Loucy (cell line): ENCODE measurements around the gene LIN9.

Experiments
- H2AFZ ChIP-seq: fragments of 200-600 bp; sonication (generic); 2 replicates; pipeline ENCODE4 v1.6.0; 2016; ENCODE audit warnings: antibody characterized with exemption, mild to moderate bottlenecking, low read length, moderate library complexity
- H3F3A ChIP-seq: fragments of 200-600 bp; 2 replicates; pipeline ENCODE4 v1.6.0; 2016; ENCODE audit warnings: antibody characterized with exemption, low read depth, mild to moderate bottlenecking
- H3K27me3 ChIP-seq: fragments of 200-600 bp; sonication (generic); 2 replicates; pipeline ENCODE4 v1.6.1; 2014; ENCODE audit warnings: low read length, mild to moderate bottlenecking; ENCODE audit not compliant: insufficient read depth, poor library complexity, severe bottlenecking
- H3K36me3 ChIP-seq: fragments of 200-600 bp; sonication (generic); 2 replicates; pipeline ENCODE4 v1.6.1; 2016; ENCODE audit warnings: low read length; ENCODE audit not compliant: insufficient read depth
- H3K4me1 ChIP-seq: fragments of 200-600 bp; sonication (generic); 2 replicates; pipeline ENCODE4 v1.5.1; 2014; ENCODE audit warnings: low read length, mild to moderate bottlenecking; ENCODE audit not compliant: insufficient read depth, poor library complexity, severe bottlenecking
- H3K4me2 ChIP-seq: fragments of 200-600 bp; sonication (generic); 2 replicates; pipeline ENCODE4 v1.6.0; 2014; ENCODE audit warnings: antibody characterized with exemption, low read length, low read depth, mild to moderate bottlenecking; ENCODE audit not compliant: poor library complexity, severe bottlenecking
- H3K4me3 ChIP-seq: fragments of 200-600 bp; sonication (generic); 2 replicates; pipeline ENCODE4 v1.5.1; 2014; ENCODE audit warnings: low read length, mild to moderate bottlenecking, mixed read lengths; ENCODE audit not compliant: poor library complexity, severe bottlenecking
- H3K79me2 ChIP-seq: fragments of 200-600 bp; sonication (generic); 2 replicates; pipeline ENCODE4 v1.6.1; 2014; ENCODE audit warnings: low read length; ENCODE audit not compliant: insufficient read depth
- H3K9ac ChIP-seq: fragments of 200-600 bp; sonication (generic); 2 replicates; pipeline ENCODE4 v1.6.0; 2014; ENCODE audit warnings: mild to moderate bottlenecking, low read depth, low read length, moderate library complexity; ENCODE audit not compliant: poor library complexity, severe bottlenecking
- H3K9me2 ChIP-seq: fragments of 200-600 bp; sonication (generic); replicated peaks from 2 replicates; pipeline ENCODE4 v1.6.1; 2016; ENCODE audit warnings: low read depth, low read length, mixed read lengths
- H3K9me3 ChIP-seq: fragments of 200-600 bp; sonication (generic); 2 replicates; pipeline ENCODE4 v1.6.1; 2014; ENCODE audit warnings: mild to moderate bottlenecking, antibody characterized with exemption, low read length, low read depth; ENCODE audit not compliant: insufficient read depth
- H4K20me1 ChIP-seq: fragments of 200-600 bp; sonication (generic); 2 replicates; pipeline ENCODE4 v1.6.0; 2014; ENCODE audit warnings: antibody characterized with exemption, low read length, mild to moderate bottlenecking; ENCODE audit not compliant: insufficient read depth, poor library complexity, severe bottlenecking
- EZH2phosphoT487 ChIP-seq: fragments of 200-600 bp; IDR thresholded peaks from 2 replicates; pipeline ENCODE4 v1.6.1; 2018; ENCODE audit warnings: antibody characterized with exemption, mild to moderate bottlenecking, moderate library complexity, borderline replicate concordance
- TF ChIP-seq, protein P1 (sequence below): fragments of 200-600 bp; sonication (generic); conservative IDR thresholded peaks from 2 replicates; pipeline ENCODE4 v1.5.1; 2014; ENCODE audit warnings: mild to moderate bottlenecking, antibody characterized with exemption, low read length

The LIN9 gene

GRCh38 chr1:226324479-226324878 lies 15.5 kb upstream of the LIN9 start:
- H3K27me3 ChIP-seq, result no peaks in the 10 kb centered on the region
- H2AFZ ChIP-seq, result no peak overlapping the region
- H3K9ac ChIP-seq, result no peak overlapping the region
- no peaks in the 10 kb centered on the region for H3K9me2 ChIP-seq
- no peaks in the 10 kb centered on the region for H4K20me1 ChIP-seq
- H3K36me3 ChIP-seq, result no peaks in the 10 kb centered on the region
- peaks cover 8% of the 10 kb centered on the region for H3K4me1 ChIP-seq
- TF ChIP-seq, protein P1, sequence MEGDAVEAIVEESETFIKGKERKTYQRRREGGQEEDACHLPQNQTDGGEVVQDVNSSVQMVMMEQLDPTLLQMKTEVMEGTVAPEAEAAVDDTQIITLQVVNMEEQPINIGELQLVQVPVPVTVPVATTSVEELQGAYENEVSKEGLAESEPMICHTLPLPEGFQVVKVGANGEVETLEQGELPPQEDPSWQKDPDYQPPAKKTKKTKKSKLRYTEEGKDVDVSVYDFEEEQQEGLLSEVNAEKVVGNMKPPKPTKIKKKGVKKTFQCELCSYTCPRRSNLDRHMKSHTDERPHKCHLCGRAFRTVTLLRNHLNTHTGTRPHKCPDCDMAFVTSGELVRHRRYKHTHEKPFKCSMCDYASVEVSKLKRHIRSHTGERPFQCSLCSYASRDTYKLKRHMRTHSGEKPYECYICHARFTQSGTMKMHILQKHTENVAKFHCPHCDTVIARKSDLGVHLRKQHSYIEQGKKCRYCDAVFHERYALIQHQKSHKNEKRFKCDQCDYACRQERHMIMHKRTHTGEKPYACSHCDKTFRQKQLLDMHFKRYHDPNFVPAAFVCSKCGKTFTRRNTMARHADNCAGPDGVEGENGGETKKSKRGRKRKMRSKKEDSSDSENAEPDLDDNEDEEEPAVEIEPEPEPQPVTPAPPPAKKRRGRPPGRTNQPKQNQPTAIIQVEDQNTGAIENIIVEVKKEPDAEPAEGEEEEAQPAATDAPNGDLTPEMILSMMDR, result no peak
- TF ChIP-seq EZH2phosphoT487, result no peak
- no peaks in the 10 kb centered on the region for H3K9me3 ChIP-seq
- H3F3A ChIP-seq, result no peaks in the 10 kb centered on the region
- no peaks in the 10 kb centered on the region for H3K79me2 ChIP-seq
- H3K4me2 ChIP-seq, result no peak overlapping the region
- H3K4me3 ChIP-seq, result no peak overlapping the region

DNA sequence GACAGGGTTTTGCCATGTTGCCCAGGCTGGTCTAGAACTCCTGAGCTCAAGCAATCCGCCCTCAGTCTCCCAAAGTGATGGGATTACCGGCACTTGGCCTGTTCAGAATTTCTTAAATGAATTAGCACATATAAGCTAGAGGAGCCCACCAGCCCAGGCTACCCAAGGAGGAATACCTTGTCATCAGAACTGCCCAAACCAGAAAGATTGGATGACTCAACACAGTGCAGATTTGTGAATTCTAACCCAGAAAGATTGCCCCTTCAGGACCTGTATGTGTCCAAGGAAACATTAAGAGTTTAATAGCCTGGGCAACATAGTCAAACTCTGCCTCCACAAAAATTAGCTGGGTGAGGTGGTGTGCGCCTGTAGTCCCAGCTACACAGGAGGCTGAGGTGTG lies 14.0 kb upstream of the LIN9 start:
- Histone ChIP-seq H3K9ac (no peak overlapping the region), H3K27me3 (no peaks in the 10 kb centered on the region), H4K20me1 (no peaks in the 10 kb centered on the region), H3K9me3 (no peaks in the 10 kb centered on the region), H3K4me1 (peaks cover 7% of the 10 kb centered on the region), H3K4me2 (no peak overlapping the region), H2AFZ (no peak overlapping the region), H3K36me3 (no peaks in the 10 kb centered on the region), H3F3A (no peaks in the 10 kb centered on the region), H3K4me3 (no peak overlapping the region), H3K79me2 (no peaks in the 10 kb centered on the region), H3K9me2 (no peaks in the 10 kb centered on the region)
- TF ChIP-seq EZH2phosphoT487, result no peak
- TF ChIP-seq, protein P1, result no peak

DNA sequence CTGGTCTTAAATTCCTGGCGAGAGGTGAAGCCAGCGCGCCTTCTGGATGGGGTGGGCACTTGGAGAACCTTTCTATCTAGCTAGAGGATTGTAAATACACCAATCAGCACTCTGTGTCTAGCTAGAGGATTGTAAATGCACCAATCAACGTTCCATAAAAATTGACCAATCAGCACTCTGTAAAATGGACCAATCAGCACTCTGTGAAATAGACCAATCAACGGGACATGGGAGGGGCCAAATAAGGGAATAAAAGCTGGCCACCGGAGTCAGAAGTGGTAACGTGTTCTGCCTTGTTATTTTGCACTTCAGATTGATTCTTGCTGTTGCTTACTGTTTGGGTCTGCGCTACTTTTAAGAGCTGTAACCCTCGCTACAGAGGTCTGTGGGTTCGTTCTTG lies 12.0 kb upstream of the LIN9 start:
- Histone ChIP-seq H3K9me3 (no peaks in the 10 kb centered on the region), H3K4me1 (no peaks in the 10 kb centered on the region), H3K4me3 (no peak overlapping the region), H3K4me2 (no peak overlapping the region), H3K27me3 (no peaks in the 10 kb centered on the region), H3K9me2 (no peaks in the 10 kb centered on the region), H3K9ac (no peak overlapping the region), H4K20me1 (no peaks in the 10 kb centered on the region), H3K36me3 (no peaks in the 10 kb centered on the region), H2AFZ (no peak overlapping the region), H3K79me2 (no peaks in the 10 kb centered on the region), H3F3A (no peaks in the 10 kb centered on the region)
- TF ChIP-seq EZH2phosphoT487, result no peak
- TF ChIP-seq, protein P1, result no peak
